ENCODE data around the gene KLHL22. TPM values are rescaled to one million over a fixed set of nuclear protein-coding genes. Genes with fewer than 3 reads are reported as not detected.
A peak's percentile ranks its signal among the peaks of the same experiment; 100 is the strongest.

KLHL22 gene
- total RNA-seq, 1 donor from 2014 or later, result 58.4 TPM

GRCh38 chr22:20531404-20532201 is 36.0 kb upstream of the KLHL22 start:
- H3K27me3 Mint-ChIP-seq (ENCODE audit: low read depth), result no peaks in the 10 kb centered on the region
- TF ChIP-seq, protein P1, sequence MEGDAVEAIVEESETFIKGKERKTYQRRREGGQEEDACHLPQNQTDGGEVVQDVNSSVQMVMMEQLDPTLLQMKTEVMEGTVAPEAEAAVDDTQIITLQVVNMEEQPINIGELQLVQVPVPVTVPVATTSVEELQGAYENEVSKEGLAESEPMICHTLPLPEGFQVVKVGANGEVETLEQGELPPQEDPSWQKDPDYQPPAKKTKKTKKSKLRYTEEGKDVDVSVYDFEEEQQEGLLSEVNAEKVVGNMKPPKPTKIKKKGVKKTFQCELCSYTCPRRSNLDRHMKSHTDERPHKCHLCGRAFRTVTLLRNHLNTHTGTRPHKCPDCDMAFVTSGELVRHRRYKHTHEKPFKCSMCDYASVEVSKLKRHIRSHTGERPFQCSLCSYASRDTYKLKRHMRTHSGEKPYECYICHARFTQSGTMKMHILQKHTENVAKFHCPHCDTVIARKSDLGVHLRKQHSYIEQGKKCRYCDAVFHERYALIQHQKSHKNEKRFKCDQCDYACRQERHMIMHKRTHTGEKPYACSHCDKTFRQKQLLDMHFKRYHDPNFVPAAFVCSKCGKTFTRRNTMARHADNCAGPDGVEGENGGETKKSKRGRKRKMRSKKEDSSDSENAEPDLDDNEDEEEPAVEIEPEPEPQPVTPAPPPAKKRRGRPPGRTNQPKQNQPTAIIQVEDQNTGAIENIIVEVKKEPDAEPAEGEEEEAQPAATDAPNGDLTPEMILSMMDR (IDR thresholded peaks at IDR 0.05; ENCODE audit: unreplicated experiment), result no peak
- H3K27ac Mint-ChIP-seq, result peak overlapping the region; percentile 94
- no peak overlapping the region for H3K4me3 Mint-ChIP-seq
- no peak for DNase-seq (ENCODE audit: low spot score in 2 of 2, unreplicated experiment in 2 of 2)
- H3K4me1 Mint-ChIP-seq, result peaks cover 47% of the 10 kb centered on the region
- H3K36me3 Mint-ChIP-seq, result peaks cover 8% of the 10 kb centered on the region
- peaks cover 4% of the 10 kb centered on the region for H3K9me3 Mint-ChIP-seq

DNA sequence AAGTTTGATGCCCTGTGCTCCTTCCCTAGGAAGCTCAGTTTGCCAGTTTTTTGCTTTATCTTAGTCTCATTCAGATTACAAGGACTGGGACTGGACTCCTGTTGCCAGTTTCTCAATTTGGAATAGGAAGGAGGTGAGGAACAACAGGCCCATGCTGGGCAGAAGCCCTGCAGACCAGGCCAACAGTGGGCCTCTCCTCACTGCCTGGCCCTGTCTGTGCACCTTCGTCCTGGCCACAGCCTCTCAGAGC is 35.5 kb upstream of the KLHL22 start:
- no peaks in the 10 kb centered on the region for H3K27me3 Mint-ChIP-seq (ENCODE audit: low read depth)
- peaks cover 8% of the 10 kb centered on the region for H3K36me3 Mint-ChIP-seq
- no peak for DNase-seq (ENCODE audit: low spot score in 2 of 2, unreplicated experiment in 2 of 2)
- peaks cover 4% of the 10 kb centered on the region for H3K9me3 Mint-ChIP-seq
- H3K4me1 Mint-ChIP-seq, result peaks cover 52% of the 10 kb centered on the region
- TF ChIP-seq, protein P1 (IDR thresholded peaks at IDR 0.05; ENCODE audit: unreplicated experiment), result no peak
- H3K27ac Mint-ChIP-seq, result peak overlapping the region; percentile 94
- H3K4me3 Mint-ChIP-seq, result no peak overlapping the region

DNA sequence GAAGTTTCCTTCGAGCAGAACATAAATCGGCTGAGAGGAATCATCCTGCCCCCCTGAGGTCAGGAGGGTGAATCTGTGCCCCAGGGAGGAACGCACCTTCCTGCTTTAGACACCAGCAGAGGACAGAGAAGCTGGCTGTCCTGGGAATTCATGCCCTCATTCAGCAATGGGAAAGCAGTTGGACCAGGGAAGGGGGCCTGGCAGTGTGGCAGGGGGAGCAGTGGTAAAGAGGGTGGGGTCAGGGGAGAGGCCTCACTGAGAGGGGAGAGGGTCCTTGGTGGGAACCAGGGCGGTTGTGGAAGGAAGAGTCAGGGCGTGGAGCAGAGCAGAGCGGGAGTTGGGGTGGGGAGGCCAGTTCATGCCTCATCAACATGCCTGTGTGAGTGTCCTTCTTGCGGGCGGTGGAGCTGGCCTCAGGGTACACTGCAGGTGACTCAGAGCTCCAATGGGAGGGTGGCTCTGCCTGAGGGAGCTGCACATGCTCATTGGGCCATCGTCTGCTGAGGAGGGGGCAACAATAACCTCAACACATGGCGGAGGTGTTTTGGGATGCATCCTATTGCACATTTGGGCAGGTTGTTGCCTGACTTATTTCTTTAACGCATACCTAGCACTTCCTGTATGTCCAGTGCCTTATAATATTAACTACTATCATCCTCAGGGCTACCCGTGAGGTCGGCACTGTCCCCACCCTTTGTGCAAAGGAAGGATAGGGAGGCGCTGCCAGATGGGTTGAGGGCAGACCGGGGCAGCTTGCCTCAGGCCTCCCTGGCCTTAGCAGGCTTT is 35.0 kb upstream of the KLHL22 start:
- DNase-seq (ENCODE audit: low spot score in 2 of 2, unreplicated experiment in 2 of 2), result no peak
- peaks cover 4% of the 10 kb centered on the region for H3K9me3 Mint-ChIP-seq
- H3K36me3 Mint-ChIP-seq, result peaks cover 8% of the 10 kb centered on the region
- H3K4me3 Mint-ChIP-seq, result no peak overlapping the region
- TF ChIP-seq, protein P1 (IDR thresholded peaks at IDR 0.05; ENCODE audit: unreplicated experiment), result no peak
- H3K4me1 Mint-ChIP-seq, result peaks cover 52% of the 10 kb centered on the region
- H3K27me3 Mint-ChIP-seq (ENCODE audit: low read depth), result no peaks in the 10 kb centered on the region
- H3K27ac Mint-ChIP-seq, result peak overlapping the region; percentile 94

DNA sequence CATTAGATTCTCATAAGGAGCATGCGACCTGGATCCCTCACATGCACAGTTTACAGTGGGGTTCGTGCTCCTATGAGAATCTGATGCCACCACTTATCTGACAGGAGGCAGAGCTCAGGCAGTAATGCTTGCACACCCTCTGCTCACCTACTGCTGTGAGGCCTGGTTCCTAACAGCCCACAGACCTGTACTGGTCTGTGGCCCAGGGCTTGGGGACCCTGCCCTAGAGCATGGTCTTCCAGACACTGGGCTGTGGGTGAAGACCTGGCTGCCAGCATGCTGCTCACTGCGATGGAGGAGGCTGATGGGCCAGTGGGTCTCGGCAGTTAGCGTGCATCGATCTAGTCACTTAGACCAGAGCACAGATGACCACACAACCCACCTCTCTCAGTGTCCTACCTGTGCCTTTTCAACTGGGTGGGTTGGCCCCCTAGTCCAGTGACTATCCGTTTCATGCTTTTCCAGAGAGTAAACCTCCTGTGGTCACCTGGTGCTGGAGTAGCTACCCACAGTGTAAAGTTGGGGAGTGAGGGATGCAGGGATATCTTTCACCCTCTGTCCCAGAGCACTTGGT is 32.9 kb upstream of the KLHL22 start:
- TF ChIP-seq, protein P1 (IDR thresholded peaks at IDR 0.05; ENCODE audit: unreplicated experiment), result no peak
- H3K36me3 Mint-ChIP-seq, result peaks cover 8% of the 10 kb centered on the region
- H3K27ac Mint-ChIP-seq, result no peak overlapping the region
- H3K4me1 Mint-ChIP-seq, result peaks cover 54% of the 10 kb centered on the region
- no peak for DNase-seq (ENCODE audit: low spot score in 2 of 2, unreplicated experiment in 2 of 2)
- H3K27me3 Mint-ChIP-seq (ENCODE audit: low read depth), result no peaks in the 10 kb centered on the region
- peaks cover 4% of the 10 kb centered on the region for H3K9me3 Mint-ChIP-seq
- no peak overlapping the region for H3K4me3 Mint-ChIP-seq

- Mint-ChIP-seq H3K9me3 (peaks cover 4% of the 10 kb centered on the region), H3K27me3 (ENCODE audit: low read depth) (no peaks in the 10 kb centered on the region), H3K27ac (peak overlapping the region; percentile 83), H3K36me3 (peaks cover 8% of the 10 kb centered on the region), H3K4me3 (no peak overlapping the region), H3K4me1 (peaks cover 51% of the 10 kb centered on the region)
- no peak for DNase-seq (ENCODE audit: low spot score in 2 of 2, unreplicated experiment in 2 of 2)
- TF ChIP-seq, protein P1 (IDR thresholded peaks at IDR 0.05; ENCODE audit: unreplicated experiment), result no peak
Observed at GRCh38 chr22:20526628-20527355, 31.2 kb upstream of the KLHL22 start.

Data from mesothelial cell of epicardium (in vitro differentiated cells).